Neural crest cell (in vitro differentiated cells): Measurements from ENCODE around the gene RFXAP. TPM values are rescaled to one million over a fixed set of nuclear protein-coding genes. Genes with fewer than 3 reads are reported as not detected.

Source experiments
- DNase-seq: peaks from one replicate; pipeline ENCODE4 v3.0.0; 2021; ENCODE audit warnings: low read depth, mixed read lengths, low spot score
- H3K27ac Mint-ChIP-seq: one replicate; pipeline ENCODE4 v1.8.0; 2021; ENCODE audit warnings: mild to moderate bottlenecking, mixed read lengths; ENCODE audit not compliant: unreplicated experiment
- H3K27me3 Mint-ChIP-seq: 2 replicates; pipeline ENCODE4 v1.8.0; 2021; ENCODE audit warnings: low read depth, mild to moderate bottlenecking, mixed read lengths
- H3K36me3 Mint-ChIP-seq: 2 replicates; pipeline ENCODE4 v1.8.0; 2021; ENCODE audit warnings: low read depth, mild to moderate bottlenecking, mixed read lengths
- H3K4me1 Mint-ChIP-seq: 2 replicates; pipeline ENCODE4 v1.8.0; 2021; ENCODE audit warnings: mixed read lengths
- H3K4me3 Mint-ChIP-seq: one replicate; pipeline ENCODE4 v1.8.0; 2021; ENCODE audit warnings: mild to moderate bottlenecking, mixed read lengths
- H3K9me3 Mint-ChIP-seq: 2 replicates; pipeline ENCODE4 v1.8.0; 2021; ENCODE audit warnings: mixed read lengths
- CTCF ChIP-seq: fragments of 200-600 bp; sonication (generic); conservative IDR thresholded peaks from 2 replicates; pipeline ENCODE4 v1.5.0; 2021; ENCODE audit warnings: antibody characterized with exemption, mild to moderate bottlenecking
- total RNA-seq: library from RNA; stranded (reverse); gene quantifications from 2 replicates; pipeline ENCODE4 v1.2.1, GENCODE V29; 2021

Gene RFXAP
- total RNA-seq, 1 donor from 2014 or later, result 17.1 TPM

- TF ChIP-seq CTCF, result no peak
- DNase-seq, result no peak
- H3K4me1 Mint-ChIP-seq, result peaks cover 3% of the 10 kb centered on the region
- H3K36me3 Mint-ChIP-seq, result no peaks in the 10 kb centered on the region
- no peaks in the 10 kb centered on the region for H3K27me3 Mint-ChIP-seq
- H3K4me3 Mint-ChIP-seq, result no peak overlapping the region
- no peak overlapping the region for H3K27ac Mint-ChIP-seq
- no peaks in the 10 kb centered on the region for H3K9me3 Mint-ChIP-seq
Measured at GRCh38 chr13:36789061-36789460, 30.0 kb upstream of the RFXAP start.

GRCh38 chr13:36789730-36790129, 29.3 kb upstream of the RFXAP start:
- peaks cover 3% of the 10 kb centered on the region for H3K4me1 Mint-ChIP-seq
- H3K27ac Mint-ChIP-seq, result no peak overlapping the region
- no peaks in the 10 kb centered on the region for H3K9me3 Mint-ChIP-seq
- DNase-seq, result no peak
- H3K36me3 Mint-ChIP-seq, result no peaks in the 10 kb centered on the region
- H3K4me3 Mint-ChIP-seq, result no peak overlapping the region
- no peak for TF ChIP-seq CTCF
- no peaks in the 10 kb centered on the region for H3K27me3 Mint-ChIP-seq

GRCh38 chr13:36794706-36795105, 24.3 kb upstream of the RFXAP start:
- Mint-ChIP-seq H3K4me1 (no peaks in the 10 kb centered on the region), H3K4me3 (no peak overlapping the region), H3K9me3 (no peaks in the 10 kb centered on the region), H3K27ac (no peak overlapping the region), H3K27me3 (no peaks in the 10 kb centered on the region), H3K36me3 (no peaks in the 10 kb centered on the region)
- DNase-seq, result no peak
- no peak for TF ChIP-seq CTCF

GRCh38 chr13:36795463-36795862, 23.6 kb upstream of the RFXAP start:
- no peaks in the 10 kb centered on the region for H3K27me3 Mint-ChIP-seq
- DNase-seq, result no peak
- no peak overlapping the region for H3K27ac Mint-ChIP-seq
- H3K4me3 Mint-ChIP-seq, result no peak overlapping the region
- no peaks in the 10 kb centered on the region for H3K9me3 Mint-ChIP-seq
- TF ChIP-seq CTCF, result no peak
- no peaks in the 10 kb centered on the region for H3K4me1 Mint-ChIP-seq
- no peaks in the 10 kb centered on the region for H3K36me3 Mint-ChIP-seq

- no peak for TF ChIP-seq CTCF
- no peak for DNase-seq
- Mint-ChIP-seq H3K4me1 (no peaks in the 10 kb centered on the region), H3K9me3 (no peaks in the 10 kb centered on the region), H3K27ac (no peak overlapping the region), H3K27me3 (no peaks in the 10 kb centered on the region), H3K36me3 (no peaks in the 10 kb centered on the region), H3K4me3 (no peak overlapping the region)
Measured at GRCh38 chr13:36796052-36796451, 23.0 kb upstream of the RFXAP start.

- TF ChIP-seq CTCF, result no peak
- no peak for DNase-seq
- no peak overlapping the region for H3K27ac Mint-ChIP-seq
- peaks cover 6% of the 10 kb centered on the region for H3K4me1 Mint-ChIP-seq
- no peaks in the 10 kb centered on the region for H3K9me3 Mint-ChIP-seq
- no peaks in the 10 kb centered on the region for H3K36me3 Mint-ChIP-seq
- H3K27me3 Mint-ChIP-seq, result no peaks in the 10 kb centered on the region
- H3K4me3 Mint-ChIP-seq, result no peak overlapping the region
Measured at GRCh38 chr13:36801035-36801434, 18.0 kb upstream of the RFXAP start.
